IMR-90 (cell line): Measurements from ENCODE around the gene TLR9.

Experiments used
- BHLHE40 ChIP-seq: fragments of 150-350 bp; IDR thresholded peaks from 2 replicates; pipeline ENCODE4 v1.6.1; 2016; ENCODE audit warnings: mild to moderate bottlenecking, low read depth, low read length
- CEBPB ChIP-seq: IDR thresholded peaks from 2 replicates; pipeline ENCODE4 v1.6.1; 2012; ENCODE audit warnings: low read depth, low read length, improper control_type of control experiment
- CHD1 ChIP-seq: IDR thresholded peaks from 2 replicates; pipeline ENCODE4 v1.6.1; 2012; ENCODE audit warnings: low read depth, low read length, improper control_type of control experiment
- CTCF ChIP-seq: conservative IDR thresholded peaks from 2 replicates; pipeline ENCODE4 v1.5.1; 2012; ENCODE audit warnings: mild to moderate bottlenecking, low read depth, low read length, improper control_type of control experiment
- MAFK ChIP-seq: IDR thresholded peaks from 2 replicates; pipeline ENCODE4 v1.6.1; 2012; ENCODE audit warnings: low read depth, low read length, improper control_type of control experiment
- MXI1 ChIP-seq: IDR thresholded peaks from 2 replicates; pipeline ENCODE4 v1.6.1; 2012; ENCODE audit warnings: low read depth, mild to moderate bottlenecking, low read length, moderate library complexity, borderline replicate concordance
- NFE2L2 ChIP-seq: fragments of 150-350 bp; IDR thresholded peaks from 2 replicates; pipeline ENCODE4 v1.6.1; 2016; ENCODE audit warnings: low read depth, mild to moderate bottlenecking, low read length
- POLR2A ChIP-seq: IDR thresholded peaks from 2 replicates; pipeline ENCODE4 v1.6.1; 2012; ENCODE audit warnings: mild to moderate bottlenecking, low read depth, low read length
- RAD21 ChIP-seq: IDR thresholded peaks from 2 replicates; pipeline ENCODE4 v1.6.1; 2012; ENCODE audit warnings: low read length, improper control_type of control experiment
- RCOR1 ChIP-seq: IDR thresholded peaks from 2 replicates; pipeline ENCODE4 v1.6.1; 2012; ENCODE audit warnings: mild to moderate bottlenecking, low read length, improper control_type of control experiment; ENCODE audit not compliant: insufficient replicate concordance
- SMC3 ChIP-seq: fragments of 150-350 bp; IDR thresholded peaks from 2 replicates; pipeline ENCODE4 v1.6.1; 2016; ENCODE audit warnings: low read depth, mild to moderate bottlenecking, antibody characterized with exemption, low read length, moderate library complexity

- TF ChIP-seq RAD21, result no peak
- TF ChIP-seq CTCF, result no peak
- TF ChIP-seq MAFK, result no peak
- TF ChIP-seq CHD1, result no peak
- no peak for TF ChIP-seq POLR2A
- TF ChIP-seq CEBPB, result no peak
- TF ChIP-seq BHLHE40, result no peak
- TF ChIP-seq SMC3, result no peak
- no peak for TF ChIP-seq RCOR1
- no peak for TF ChIP-seq NFE2L2
- TF ChIP-seq MXI1, result no peak
Measured at GRCh38 chr3:52213901-52214300, 11.5 kb downstream of the TLR9 start.
